ENCODE results near the gene OR6N1. TPM values are rescaled to one million over a fixed set of nuclear protein-coding genes. Genes with fewer than 3 reads are reported as not detected.

Gene OR6N1
- total and polyA plus RNA-seq, 11 donors, result not detected

DNA sequence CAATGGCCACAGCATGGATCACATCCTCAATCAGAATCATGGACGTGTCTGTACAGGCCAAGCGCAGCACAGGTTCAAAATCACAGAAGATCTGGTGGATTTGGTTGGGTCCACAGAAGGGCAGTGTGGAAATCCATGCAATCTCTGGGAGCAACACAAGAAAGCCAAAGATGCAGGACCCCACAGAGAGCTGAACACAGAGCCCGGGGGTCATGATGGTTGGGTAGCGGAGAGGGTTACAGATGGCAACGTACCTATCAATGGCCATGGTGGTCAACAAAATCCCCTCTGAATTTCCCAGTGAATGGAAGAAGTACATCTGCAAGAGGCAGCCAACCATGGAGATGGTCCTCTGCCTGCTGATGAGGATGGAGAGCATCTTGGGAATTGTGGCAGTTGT lies 47.6 kb downstream of the OR6N1 start:
- TF ChIP-seq, protein P1, sequence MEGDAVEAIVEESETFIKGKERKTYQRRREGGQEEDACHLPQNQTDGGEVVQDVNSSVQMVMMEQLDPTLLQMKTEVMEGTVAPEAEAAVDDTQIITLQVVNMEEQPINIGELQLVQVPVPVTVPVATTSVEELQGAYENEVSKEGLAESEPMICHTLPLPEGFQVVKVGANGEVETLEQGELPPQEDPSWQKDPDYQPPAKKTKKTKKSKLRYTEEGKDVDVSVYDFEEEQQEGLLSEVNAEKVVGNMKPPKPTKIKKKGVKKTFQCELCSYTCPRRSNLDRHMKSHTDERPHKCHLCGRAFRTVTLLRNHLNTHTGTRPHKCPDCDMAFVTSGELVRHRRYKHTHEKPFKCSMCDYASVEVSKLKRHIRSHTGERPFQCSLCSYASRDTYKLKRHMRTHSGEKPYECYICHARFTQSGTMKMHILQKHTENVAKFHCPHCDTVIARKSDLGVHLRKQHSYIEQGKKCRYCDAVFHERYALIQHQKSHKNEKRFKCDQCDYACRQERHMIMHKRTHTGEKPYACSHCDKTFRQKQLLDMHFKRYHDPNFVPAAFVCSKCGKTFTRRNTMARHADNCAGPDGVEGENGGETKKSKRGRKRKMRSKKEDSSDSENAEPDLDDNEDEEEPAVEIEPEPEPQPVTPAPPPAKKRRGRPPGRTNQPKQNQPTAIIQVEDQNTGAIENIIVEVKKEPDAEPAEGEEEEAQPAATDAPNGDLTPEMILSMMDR (IDR thresholded peaks at IDR 0.05), result no peak
- TF ChIP-seq POLR2A (IDR thresholded peaks at IDR 0.05), result no peak
- H3K27me3 ChIP-seq, result peaks cover 0 to 8% (median 0%) of the 10 kb centered on the region in 9 donors
- H3K4me1 ChIP-seq, result peaks cover 0 to under 1% (median 0%) of the 10 kb centered on the region in 12 donors
- 93 to 95% (median 93%) methylated on average over 5 of the region's 5 CpGs for WGBS, 4 donors
- no peak overlapping the region for H3K27ac ChIP-seq
- no peaks in the 10 kb centered on the region for H3K36me3 ChIP-seq
- H3K4me3 ChIP-seq, result no peak overlapping the region
- ATAC-seq (no peak), DNase-seq (no peak)
- no peaks in the 10 kb centered on the region for H3K9me3 ChIP-seq
- intact Hi-C loops (cut with DNase I), result no loop called here

DNA sequence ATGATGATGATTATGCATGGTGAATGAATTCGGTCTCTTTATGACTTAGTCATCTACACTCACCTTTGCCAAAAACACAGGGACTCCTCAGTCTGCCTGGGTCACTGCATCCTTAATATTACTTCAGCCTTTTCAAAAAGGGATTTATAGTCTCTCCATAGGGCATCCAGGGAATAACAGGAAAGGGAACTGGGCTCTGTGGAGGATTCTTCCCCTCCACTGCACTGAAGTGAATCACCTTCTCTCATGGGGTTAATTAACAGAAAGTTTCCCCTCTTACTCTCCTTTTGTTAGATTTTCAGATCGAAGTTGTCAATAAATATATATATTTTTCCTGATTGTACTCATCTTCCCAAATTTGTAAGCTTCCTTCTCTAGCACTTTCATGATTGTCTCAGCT lies 51.4 kb downstream of the OR6N1 start, which contains the start of gene OR6K3:
Gene OR6K3 (minus strand): TSS at position 101 of the 400 bp plus-strand sequence. CDS start 2,605 bp downstream, outside the sequence.
- Histone ChIP-seq H3K4me1 (no peaks in the 10 kb centered on the region), H3K4me3 (no peak within 1 kb of the TSS), H3K27ac (no peak within 1 kb of the TSS), H3K9me3 (no peaks in the 10 kb centered on the region), H3K36me3 (no peaks in the 10 kb centered on the region), H3K27me3 (no peaks in the 10 kb centered on the region)
- no peak for TF ChIP-seq POLR2A (IDR thresholded peaks at IDR 0.05)
- TF ChIP-seq, protein P1 (IDR thresholded peaks at IDR 0.05), result no peak
- WGBS, 4 donors, result 70 to 77% (median 74%) methylated on average over 2 of the region's 2 CpGs
- ATAC-seq (no peak), DNase-seq (no peak)
- intact Hi-C loops (cut with DNase I), result no loop called here

DNA sequence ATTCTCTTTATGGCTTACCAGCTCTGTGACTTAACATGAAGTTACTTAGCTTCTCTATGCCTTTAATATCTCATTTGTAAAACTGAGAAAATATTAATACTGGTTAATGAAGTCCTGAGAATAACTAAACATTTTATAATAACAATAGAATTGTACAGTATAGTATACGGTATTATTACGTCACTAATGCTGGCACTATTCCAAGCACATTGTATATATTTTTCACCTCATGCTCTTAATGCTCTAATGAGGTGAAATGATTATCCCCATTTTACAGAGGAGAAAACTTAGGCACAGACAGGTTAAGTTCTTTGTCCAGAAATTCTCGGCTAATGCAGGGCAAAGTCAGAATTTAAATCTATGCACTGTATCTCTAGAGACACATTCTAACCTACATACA lies 52.3 kb downstream of the OR6N1 start:
- no peaks in the 10 kb centered on the region for H3K27me3 ChIP-seq
- H3K9me3 ChIP-seq, result no peaks in the 10 kb centered on the region
- no peaks in the 10 kb centered on the region for H3K36me3 ChIP-seq
- no peaks in the 10 kb centered on the region for H3K4me1 ChIP-seq
- no peak overlapping the region for H3K27ac ChIP-seq
- WGBS, 4 donors, result 59 to 66% (median 66%) methylated on average over 3 of the region's 3 CpGs
- no peak overlapping the region for H3K4me3 ChIP-seq
- ATAC-seq, result no peak
- intact Hi-C loops (cut with DNase I), result no loop called here
- DNase-seq, result no peak
- no peak for TF ChIP-seq POLR2A (IDR thresholded peaks at IDR 0.05)
- TF ChIP-seq, protein P1 (IDR thresholded peaks at IDR 0.05), result no peak

DNA sequence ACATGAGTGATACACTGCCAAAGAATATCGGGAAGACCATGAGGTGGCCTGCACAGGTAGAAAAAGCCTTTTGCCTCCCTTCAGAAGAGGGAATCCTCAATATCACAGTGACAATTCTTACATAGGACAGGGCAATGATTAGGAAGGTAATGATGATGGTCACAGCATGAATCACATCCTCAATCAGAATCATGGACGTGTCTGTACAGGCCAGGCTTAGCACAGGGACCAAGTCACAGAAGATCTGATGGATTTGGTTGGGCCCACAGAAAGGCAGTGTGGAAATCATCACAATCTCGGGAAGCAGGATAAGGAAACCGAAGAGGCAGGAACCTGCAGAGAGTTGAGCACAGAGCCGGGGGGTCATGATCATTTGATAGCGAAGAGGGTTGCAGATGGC lies 54.7 kb downstream of the OR6N1 start:
- Histone ChIP-seq H3K27me3 (no peaks in the 10 kb centered on the region), H3K4me3 (no peak overlapping the region), H3K9me3 (no peaks in the 10 kb centered on the region), H3K36me3 (no peaks in the 10 kb centered on the region), H3K27ac (no peak overlapping the region), H3K4me1 (no peaks in the 10 kb centered on the region)
- WGBS, 4 donors, result 80 to 91% (median 86%) methylated on average over 6 of the region's 6 CpGs
- intact Hi-C loops (cut with DNase I), result no loop called here
- ATAC-seq (no peak), DNase-seq (no peak)
- no peak for TF ChIP-seq POLR2A (IDR thresholded peaks at IDR 0.05)
- TF ChIP-seq, protein P1 (IDR thresholded peaks at IDR 0.05), result no peak

All from heart left ventricle (tissue), 16 donors.